Activated naive CD8-positive, alpha-beta T cell treated with anti-CD3 and anti-CD28 coated beads, Interleukin-2, amount 10 ng/mL, durations not matched to agents 7 days and 5 days (primary cell): ENCODE results near the gene FFAR3. TPM values are rescaled to one million over a fixed set of nuclear protein-coding genes. Genes with fewer than 3 reads are reported as not detected.

Source experiments
- ATAC-seq: fragments of 150-1000 bp; cut with Tn5 transposase; one replicate; pipeline ENCODE4 v1.10.0; 2021; ENCODE audit warnings: low read depth, moderate library complexity
- POLR2A ChIA-PET: fragments of 350-600 bp; sonication (Branson Sonifier 250); formaldehyde crosslinking; loops from one replicate; lab custom pipeline; 2021; ENCODE audit warnings: antibody characterized with exemption; lab: Charles Lee
- DNase-seq: peaks from one replicate; pipeline ENCODE4 v3.0.0; 2021
- H3K27ac Mint-ChIP-seq: one replicate; pipeline ENCODE4 v1.8.0; 2022; ENCODE audit warnings: mild to moderate bottlenecking, mixed read lengths
- H3K27me3 Mint-ChIP-seq: one replicate; pipeline ENCODE4 v1.8.0; 2022; ENCODE audit warnings: mild to moderate bottlenecking, moderate library complexity, mixed read lengths
- H3K36me3 Mint-ChIP-seq: one replicate; pipeline ENCODE4 v1.8.0; 2021; ENCODE audit warnings: mild to moderate bottlenecking, mixed read lengths
- H3K4me1 Mint-ChIP-seq: one replicate; pipeline ENCODE4 v1.8.0; 2021; ENCODE audit warnings: mixed read lengths
- H3K4me3 Mint-ChIP-seq: one replicate; pipeline ENCODE4 v1.8.0; 2022; ENCODE audit warnings: mild to moderate bottlenecking, moderate library complexity, mixed read lengths
- H3K9me3 Mint-ChIP-seq: one replicate; pipeline ENCODE4 v1.8.0; 2021; ENCODE audit warnings: mixed read lengths
- total RNA-seq, 2 experiments: library from RNA; stranded (reverse); gene quantifications; one replicate each; pipeline ENCODE4 v1.2.3, GENCODE V29; 2021

FFAR3 gene
- total RNA-seq, 2 experiments from 2014 or later, result not detected

DNA sequence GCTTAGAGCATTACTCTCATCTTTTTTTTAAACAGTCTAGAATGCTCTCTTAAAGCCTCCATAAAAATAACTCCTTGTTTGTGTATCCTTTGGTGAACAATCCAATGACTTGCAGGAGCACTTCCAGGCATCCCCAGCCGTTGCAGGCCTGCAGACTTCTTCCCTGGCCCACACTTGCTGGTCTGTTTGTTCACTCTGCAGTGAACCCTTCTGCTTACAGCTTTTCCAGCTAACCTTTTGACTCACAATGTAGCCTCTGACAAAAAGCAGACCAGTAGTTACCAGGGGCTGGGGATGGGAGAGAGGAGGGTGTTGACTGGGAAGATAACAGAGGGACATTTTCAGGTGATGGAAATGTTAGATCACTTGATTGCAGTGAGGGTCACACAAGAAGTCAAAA is 21.7 kb downstream of the FFAR3 start:
- no peak for ATAC-seq
- H3K4me3 Mint-ChIP-seq, result no peak overlapping the region
- POLR2A ChIA-PET, result no interaction called here
- no peak overlapping the region for H3K27ac Mint-ChIP-seq
- peaks cover 2% of the 10 kb centered on the region for H3K36me3 Mint-ChIP-seq
- H3K9me3 Mint-ChIP-seq, result peaks cover 3% of the 10 kb centered on the region
- DNase-seq, result no peak
- H3K4me1 Mint-ChIP-seq, result no peaks in the 10 kb centered on the region
- peaks cover 36% of the 10 kb centered on the region for H3K27me3 Mint-ChIP-seq

- H3K27me3 Mint-ChIP-seq, result peaks cover 31% of the 10 kb centered on the region
- no peak for ATAC-seq
- peaks cover 2% of the 10 kb centered on the region for H3K36me3 Mint-ChIP-seq
- DNase-seq, result no peak
- no peak overlapping the region for H3K4me3 Mint-ChIP-seq
- POLR2A ChIA-PET, result no interaction called here
- H3K27ac Mint-ChIP-seq, result no peak overlapping the region
- H3K9me3 Mint-ChIP-seq, result peaks cover 3% of the 10 kb centered on the region
- no peaks in the 10 kb centered on the region for H3K4me1 Mint-ChIP-seq
Observed at GRCh38 chr19:35380450-35381124, 22.3 kb downstream of the FFAR3 start.

DNA sequence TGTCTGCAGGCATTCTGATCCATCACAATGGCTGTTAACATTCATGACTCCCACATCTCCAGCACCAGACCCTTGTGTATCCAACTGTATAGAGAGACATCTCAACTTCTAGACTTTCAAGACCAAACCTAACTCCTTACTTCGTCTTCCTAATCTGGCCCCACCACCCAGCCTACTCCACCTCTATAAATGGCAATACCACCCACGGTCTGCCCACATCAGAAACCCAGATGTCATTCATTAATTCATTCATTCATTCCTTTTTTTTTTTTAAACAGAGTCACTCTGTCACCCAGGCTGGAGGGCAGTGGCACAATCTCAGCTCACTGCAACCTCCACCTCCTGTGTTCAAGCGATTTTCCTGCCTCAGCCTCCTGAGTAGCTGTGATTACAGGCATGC is 23.1 kb downstream of the FFAR3 start:
- ATAC-seq (no peak), DNase-seq (no peak)
- Mint-ChIP-seq H3K27me3 (peaks cover 31% of the 10 kb centered on the region), H3K4me3 (no peak overlapping the region), H3K36me3 (peaks cover 2% of the 10 kb centered on the region), H3K4me1 (no peaks in the 10 kb centered on the region), H3K27ac (no peak overlapping the region), H3K9me3 (peaks cover 4% of the 10 kb centered on the region)
- POLR2A ChIA-PET, result no interaction called here

GRCh38 chr19:35381926-35382325 is 23.7 kb downstream of the FFAR3 start:
- POLR2A ChIA-PET, result no interaction called here
- Mint-ChIP-seq H3K36me3 (peaks cover 4% of the 10 kb centered on the region), H3K4me1 (no peaks in the 10 kb centered on the region), H3K9me3 (peaks cover 6% of the 10 kb centered on the region), H3K4me3 (no peak overlapping the region), H3K27me3 (peaks cover 31% of the 10 kb centered on the region), H3K27ac (no peak overlapping the region)
- no peak for ATAC-seq
- no peak for DNase-seq

GRCh38 chr19:35383536-35383935 is 25.3 kb downstream of the FFAR3 start:
- no peak overlapping the region for H3K4me3 Mint-ChIP-seq
- H3K36me3 Mint-ChIP-seq, result peaks cover 4% of the 10 kb centered on the region
- H3K27me3 Mint-ChIP-seq, result peaks cover 27% of the 10 kb centered on the region
- no peak overlapping the region for H3K27ac Mint-ChIP-seq
- DNase-seq (no peak), ATAC-seq (no peak)
- H3K9me3 Mint-ChIP-seq, result peaks cover 6% of the 10 kb centered on the region
- no peaks in the 10 kb centered on the region for H3K4me1 Mint-ChIP-seq
- POLR2A ChIA-PET, result no interaction called here

DNA sequence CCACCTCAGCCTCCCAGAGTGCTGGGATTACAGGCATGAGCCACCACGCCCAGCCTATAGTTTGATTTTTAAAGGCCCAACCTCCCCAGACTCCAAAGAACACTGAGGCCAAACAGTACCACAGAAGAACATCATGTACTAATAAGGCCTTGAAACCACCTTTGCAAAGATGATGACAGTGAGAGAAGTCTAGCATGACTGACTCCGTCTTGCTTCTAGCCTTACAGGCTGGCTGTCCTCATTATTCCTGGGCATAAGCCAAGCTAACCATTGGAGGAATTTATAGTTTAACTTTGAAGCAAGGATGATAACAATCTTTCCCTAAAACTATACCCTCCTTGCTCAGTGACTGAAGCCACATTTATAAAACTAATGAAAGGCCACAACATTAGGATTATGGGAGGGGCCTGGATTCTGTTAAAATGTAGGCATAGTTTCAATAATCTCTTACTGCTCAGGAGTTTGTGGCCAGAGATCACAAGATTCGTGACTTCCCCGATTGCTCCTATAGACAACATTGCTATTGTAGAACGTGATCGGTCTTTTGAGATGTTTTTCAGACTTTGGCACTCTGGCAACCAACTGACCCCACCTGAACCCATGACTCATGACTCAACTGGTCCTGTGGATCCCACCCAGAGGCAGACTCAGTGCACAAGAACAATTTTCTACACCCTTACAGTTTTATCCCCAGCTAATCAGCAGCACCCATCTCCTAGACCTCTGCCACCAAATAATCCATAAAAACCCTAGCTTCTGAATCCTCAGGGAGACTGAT is 30.2 kb downstream of the FFAR3 start:
- Mint-ChIP-seq H3K4me3 (no peak overlapping the region), H3K36me3 (peaks cover 5% of the 10 kb centered on the region), H3K27ac (peak overlapping the region; percentile 15), H3K27me3 (peaks cover 9% of the 10 kb centered on the region), H3K4me1 (no peaks in the 10 kb centered on the region), H3K9me3 (peaks cover 4% of the 10 kb centered on the region)
- POLR2A ChIA-PET, result no interaction called here
- ATAC-seq (no peak), DNase-seq (no peak)

- Mint-ChIP-seq H3K4me3 (no peak overlapping the region), H3K9me3 (peaks cover 4% of the 10 kb centered on the region), H3K36me3 (peaks cover 5% of the 10 kb centered on the region), H3K27me3 (peaks cover 5% of the 10 kb centered on the region), H3K4me1 (no peaks in the 10 kb centered on the region), H3K27ac (no peak overlapping the region)
- POLR2A ChIA-PET, result no interaction called here
- DNase-seq, result no peak
- ATAC-seq, result no peak
Observed at GRCh38 chr19:35389192-35389861, 31.1 kb downstream of the FFAR3 start.

DNA sequence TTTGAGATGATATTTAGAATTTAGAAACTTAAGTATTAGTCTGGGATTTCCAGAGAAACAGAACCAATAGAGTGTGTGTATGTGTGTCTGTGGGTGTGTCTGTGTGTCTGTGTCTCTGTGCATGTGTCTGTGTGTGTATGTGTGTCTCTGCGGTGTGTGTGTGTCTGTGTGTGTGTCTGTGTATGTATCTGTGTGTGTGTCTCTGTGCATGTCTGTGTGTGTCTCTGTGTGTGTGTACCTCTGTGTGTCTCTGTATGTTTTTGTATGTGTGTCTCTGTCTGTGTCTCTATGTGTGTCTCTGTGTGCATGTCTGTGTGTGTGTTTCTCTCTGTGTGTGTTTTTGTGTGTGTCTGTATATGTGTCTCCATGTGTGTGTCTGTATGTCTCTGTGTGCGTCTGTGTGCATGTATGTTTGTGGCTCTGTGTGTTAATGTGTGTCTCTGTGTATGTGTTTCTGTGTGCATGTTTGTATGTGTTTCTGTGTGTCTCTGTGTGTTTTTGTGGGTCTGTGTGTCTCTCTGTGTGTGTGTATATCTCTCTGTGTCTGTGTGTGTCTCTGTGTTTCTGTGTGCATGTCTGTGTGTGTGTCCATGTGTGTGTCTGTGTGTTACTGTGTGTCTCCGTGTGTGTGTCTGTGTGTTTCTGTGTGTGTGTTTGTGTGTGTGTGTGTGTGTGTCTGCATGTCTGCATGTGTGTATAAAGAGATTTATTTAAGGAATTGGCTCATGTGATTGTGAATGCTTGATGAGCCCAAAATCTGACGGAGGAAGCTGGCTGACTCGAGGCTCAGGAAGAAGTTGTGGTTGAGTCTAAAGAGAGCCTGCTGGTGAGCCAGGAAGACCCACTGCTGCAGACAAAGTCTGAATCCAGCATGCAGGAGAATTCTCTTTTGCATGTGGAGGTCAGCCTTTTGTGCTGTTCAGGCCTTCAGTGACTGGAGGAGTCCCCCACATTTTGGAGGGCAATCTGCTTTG is 34.8 kb downstream of the FFAR3 start:
- no peaks in the 10 kb centered on the region for H3K9me3 Mint-ChIP-seq
- DNase-seq, result no peak
- POLR2A ChIA-PET, result no interaction called here
- peaks cover 5% of the 10 kb centered on the region for H3K27me3 Mint-ChIP-seq
- H3K4me1 Mint-ChIP-seq, result no peaks in the 10 kb centered on the region
- no peak for ATAC-seq
- no peak overlapping the region for H3K4me3 Mint-ChIP-seq
- H3K27ac Mint-ChIP-seq, result no peak overlapping the region
- H3K36me3 Mint-ChIP-seq, result peaks cover 1% of the 10 kb centered on the region

GRCh38 chr19:35395382-35396199 is 37.3 kb downstream of the FFAR3 start:
- Mint-ChIP-seq H3K9me3 (no peaks in the 10 kb centered on the region), H3K27me3 (peaks cover 5% of the 10 kb centered on the region), H3K4me3 (no peak overlapping the region), H3K27ac (no peak overlapping the region), H3K36me3 (no peaks in the 10 kb centered on the region), H3K4me1 (no peaks in the 10 kb centered on the region)
- ATAC-seq (no peak), DNase-seq (no peak)
- POLR2A ChIA-PET, result no interaction called here

DNA sequence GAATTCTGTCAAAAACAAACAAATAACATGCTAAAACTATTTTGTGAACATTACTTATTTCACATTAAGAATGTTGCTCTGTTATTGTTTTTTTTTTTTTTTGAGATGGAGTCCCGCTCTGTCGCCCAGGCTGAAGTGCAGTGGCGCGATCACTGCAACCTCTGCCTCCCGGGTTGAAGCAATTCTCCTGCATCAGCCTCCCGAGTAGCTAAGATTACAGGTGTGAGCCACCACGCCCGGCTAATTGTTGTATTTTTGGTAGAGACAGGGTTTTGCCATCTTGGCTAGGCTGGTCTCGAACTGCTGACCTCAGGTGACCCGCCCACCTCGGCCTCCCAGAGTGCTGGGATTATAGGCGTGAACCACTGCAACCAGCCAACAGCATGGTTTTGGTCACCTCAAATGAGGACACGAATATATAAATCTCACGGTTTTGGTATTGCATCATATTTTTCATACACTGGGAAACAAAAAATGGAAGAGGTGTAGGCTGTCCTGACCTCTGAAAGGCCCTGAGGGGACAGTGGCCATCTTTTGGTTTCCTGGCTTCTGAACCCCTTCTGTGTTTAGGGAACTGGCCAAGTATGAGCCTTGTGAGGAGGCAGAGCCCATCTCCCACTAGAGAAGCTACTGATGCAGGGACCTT is 38.1 kb downstream of the FFAR3 start:
- H3K4me3 Mint-ChIP-seq, result no peak overlapping the region
- no peaks in the 10 kb centered on the region for H3K36me3 Mint-ChIP-seq
- no peaks in the 10 kb centered on the region for H3K9me3 Mint-ChIP-seq
- H3K27me3 Mint-ChIP-seq, result peaks cover 5% of the 10 kb centered on the region
- no peak overlapping the region for H3K27ac Mint-ChIP-seq
- POLR2A ChIA-PET, result no interaction called here
- DNase-seq (no peak), ATAC-seq (no peak)
- H3K4me1 Mint-ChIP-seq, result no peaks in the 10 kb centered on the region

- Mint-ChIP-seq H3K27me3 (peaks cover 5% of the 10 kb centered on the region), H3K36me3 (no peaks in the 10 kb centered on the region), H3K9me3 (no peaks in the 10 kb centered on the region), H3K4me3 (no peak overlapping the region), H3K4me1 (no peaks in the 10 kb centered on the region), H3K27ac (no peak overlapping the region)
- ATAC-seq (no peak), DNase-seq (no peak)
- POLR2A ChIA-PET, result no interaction called here
Observed at GRCh38 chr19:35397064-35397463, 38.8 kb downstream of the FFAR3 start.

GRCh38 chr19:35398570-35398969 is 40.3 kb downstream of the FFAR3 start:
- Mint-ChIP-seq H3K9me3 (no peaks in the 10 kb centered on the region), H3K4me1 (no peaks in the 10 kb centered on the region), H3K4me3 (no peak overlapping the region), H3K27me3 (peaks cover 5% of the 10 kb centered on the region), H3K36me3 (no peaks in the 10 kb centered on the region), H3K27ac (no peak overlapping the region)
- POLR2A ChIA-PET, result no interaction called here
- DNase-seq, result no peak
- no peak for ATAC-seq
